Activated CD4-positive, alpha-beta T cell treated with anti-CD3 and anti-CD28 coated beads, Interleukin-2, amount 50 U/mL, for 4 hours (primary cell): ENCODE results near the gene TMTC1.

ENCODE experiments used
- DNase-seq, 2 experiments: peaks; one replicate each; pipeline ENCODE4 v3.0.0-alpha.2; 2020

The TMTC1 gene

DNA sequence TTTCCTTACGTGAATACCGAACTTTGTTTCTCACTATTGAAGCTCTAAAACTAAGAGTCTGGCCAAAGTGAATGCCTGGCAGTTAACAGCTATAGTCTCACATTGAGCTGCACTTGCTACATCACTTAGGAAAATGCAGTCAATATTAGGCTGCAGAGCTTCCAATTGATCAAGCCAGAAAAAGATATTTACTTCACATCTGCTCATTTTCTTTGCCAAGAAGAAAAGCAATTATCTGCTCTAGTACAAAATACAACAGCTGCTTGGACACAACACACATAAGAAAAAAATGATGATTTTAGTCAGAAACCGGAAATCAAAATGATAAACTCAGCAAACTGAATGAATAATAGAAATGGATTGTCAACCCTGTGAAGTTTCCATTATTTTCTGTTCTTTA is 45.4 kb downstream of the TMTC1 start:
- no peak for DNase-seq

DNA sequence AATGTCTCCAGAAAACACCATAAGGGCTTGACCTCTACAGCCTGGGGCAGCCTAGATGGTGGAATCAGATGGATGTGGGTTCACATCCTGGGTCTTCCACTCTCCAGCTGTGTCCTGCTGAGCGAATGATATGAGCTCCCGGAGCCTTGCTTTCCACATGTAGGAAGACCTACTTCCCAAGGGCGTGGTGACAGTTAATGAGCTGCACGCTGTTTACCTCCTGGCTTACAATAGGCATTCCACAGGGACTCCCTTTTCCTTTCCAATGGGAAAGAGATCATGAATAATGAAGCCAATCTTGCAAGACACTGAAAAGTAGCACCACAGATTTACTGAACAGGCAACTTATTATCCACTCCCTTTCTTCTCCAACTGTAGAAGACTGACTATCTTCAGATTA is 46.1 kb downstream of the TMTC1 start:
- DNase-seq: no peak

DNA sequence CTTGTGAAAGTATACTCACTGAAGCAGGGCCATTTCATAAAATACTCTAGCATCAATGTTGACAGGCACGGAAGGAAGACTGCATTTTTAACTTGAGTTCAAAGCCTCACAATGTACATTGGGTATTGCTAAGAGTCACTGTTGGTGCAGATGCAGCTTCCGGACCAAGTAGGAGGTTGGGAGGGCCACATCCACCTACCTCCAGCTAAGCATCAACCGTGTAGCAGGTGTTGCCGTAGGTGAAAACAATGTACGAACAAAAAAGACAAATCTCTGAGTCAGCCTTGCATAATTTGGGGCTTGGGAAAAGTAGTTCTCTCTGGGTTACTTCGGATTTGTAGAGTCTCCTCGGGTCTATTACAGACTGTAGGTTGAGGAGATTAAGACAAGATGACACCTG is 48.1 kb downstream of the TMTC1 start:
- no peak for DNase-seq

DNA sequence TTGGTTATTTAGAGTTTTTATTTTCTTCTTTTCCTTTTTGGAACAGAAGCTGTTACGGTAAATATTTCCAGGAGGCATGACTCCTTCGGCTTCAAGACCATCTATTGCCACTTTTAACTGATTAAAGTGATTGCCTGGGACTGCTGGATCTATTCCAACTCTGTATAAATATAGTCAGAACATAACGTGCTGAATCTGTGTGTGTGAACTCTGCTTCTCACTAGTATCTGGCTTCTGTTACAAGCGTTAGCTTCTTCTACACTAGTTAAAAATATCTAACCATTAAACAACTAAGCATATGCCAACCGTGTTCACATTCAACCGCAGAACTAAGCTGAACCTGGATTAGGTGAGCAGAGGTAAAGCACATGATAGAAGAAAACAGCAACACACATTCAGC is 49.0 kb downstream of the TMTC1 start:
- no peak for DNase-seq

DNA sequence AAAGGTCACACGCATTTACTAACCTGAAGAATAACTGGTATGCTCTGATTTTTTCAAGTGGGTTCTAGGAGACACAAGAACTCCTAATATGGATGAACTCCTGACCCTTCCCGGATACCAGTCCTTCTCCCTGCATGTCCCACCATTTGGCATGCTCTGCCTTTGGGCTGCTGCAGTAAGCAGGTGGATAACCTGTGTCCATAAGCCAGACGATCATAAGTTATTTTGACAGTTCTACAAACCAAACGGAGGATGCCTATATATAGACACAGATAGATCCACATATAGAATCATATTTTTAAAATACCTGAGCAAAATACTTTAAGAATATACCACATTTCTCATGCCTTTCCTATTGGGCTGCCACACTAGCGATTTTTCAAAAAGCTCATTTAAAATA is 49.4 kb downstream of the TMTC1 start:
- no peak for DNase-seq

DNA sequence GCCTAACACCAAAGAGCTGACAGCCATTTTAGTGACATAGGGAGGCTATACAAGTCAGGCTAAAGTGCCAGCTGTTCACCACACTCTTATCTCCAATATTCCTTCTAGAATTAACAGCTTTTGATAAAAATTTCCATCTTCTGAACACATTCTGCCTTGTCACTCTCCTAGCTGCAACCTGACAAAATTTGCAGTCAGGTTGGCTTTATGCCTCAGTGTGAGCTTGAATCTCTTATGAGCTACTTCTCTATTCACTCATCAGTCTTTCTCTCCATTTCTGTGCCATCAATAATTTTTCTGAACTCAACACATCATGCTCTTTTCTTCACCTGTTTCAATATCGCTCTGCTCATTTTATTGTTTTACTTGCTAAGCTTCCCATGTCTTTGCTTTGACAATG is 50.2 kb downstream of the TMTC1 start:
- no peak for DNase-seq

DNA sequence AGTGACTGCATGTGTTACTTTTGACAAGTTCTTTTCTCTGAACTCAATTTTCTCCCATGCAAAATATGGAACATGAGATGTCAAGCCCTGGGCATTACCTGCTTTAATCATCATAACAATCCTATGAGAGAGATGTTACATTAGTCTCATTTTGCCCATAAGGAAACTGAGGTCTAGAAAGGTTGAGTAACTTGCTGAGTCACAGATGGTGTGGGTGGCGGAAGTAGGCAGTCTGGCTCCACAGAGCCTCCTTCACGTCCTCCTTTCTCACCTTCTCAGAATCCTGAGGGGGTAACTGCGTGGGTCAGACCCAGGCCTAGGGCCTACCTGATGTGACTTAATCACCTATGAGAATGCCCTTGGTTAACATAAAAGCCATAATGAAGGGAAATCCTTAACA is 50.7 kb downstream of the TMTC1 start:
- DNase-seq: no peak

DNA sequence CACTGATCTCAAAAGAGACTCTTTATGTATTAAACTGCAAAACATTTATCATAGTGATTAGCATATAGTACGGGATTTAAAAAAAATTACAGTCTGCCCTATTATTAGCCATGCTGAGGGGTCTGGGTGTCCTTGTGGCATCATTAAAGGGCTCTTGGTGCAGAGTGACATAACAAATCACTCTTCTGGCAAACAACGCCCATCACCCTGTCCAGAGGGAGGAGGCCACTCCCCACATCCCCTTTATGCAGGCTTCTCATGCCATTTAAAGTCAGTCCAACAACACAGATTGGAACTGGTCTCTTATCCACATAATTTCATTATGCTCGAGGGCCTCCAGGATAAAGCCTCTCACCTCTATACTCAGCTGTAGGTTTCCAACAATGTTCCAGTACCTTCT is 51.1 kb downstream of the TMTC1 start:
- no peak for DNase-seq

DNA sequence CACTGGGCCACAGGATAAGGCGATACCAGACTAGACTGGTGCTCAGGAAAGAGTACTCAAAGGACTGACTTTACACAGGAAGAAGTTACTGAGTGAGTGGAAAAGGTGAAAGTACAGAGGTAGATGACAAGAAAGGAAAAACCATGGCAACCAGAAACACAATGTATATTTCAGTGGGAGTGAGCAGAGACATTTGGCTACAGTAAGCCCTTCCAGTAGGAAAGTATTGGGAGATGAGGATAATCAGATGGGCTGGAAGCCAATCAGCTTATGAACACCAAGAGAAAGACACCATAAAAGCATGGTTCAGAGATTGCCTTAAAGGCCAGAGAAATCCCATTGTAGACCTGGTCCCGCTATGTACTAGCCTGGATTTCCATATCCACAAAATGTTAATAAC is 51.6 kb downstream of the TMTC1 start:
- no peak for DNase-seq

DNA sequence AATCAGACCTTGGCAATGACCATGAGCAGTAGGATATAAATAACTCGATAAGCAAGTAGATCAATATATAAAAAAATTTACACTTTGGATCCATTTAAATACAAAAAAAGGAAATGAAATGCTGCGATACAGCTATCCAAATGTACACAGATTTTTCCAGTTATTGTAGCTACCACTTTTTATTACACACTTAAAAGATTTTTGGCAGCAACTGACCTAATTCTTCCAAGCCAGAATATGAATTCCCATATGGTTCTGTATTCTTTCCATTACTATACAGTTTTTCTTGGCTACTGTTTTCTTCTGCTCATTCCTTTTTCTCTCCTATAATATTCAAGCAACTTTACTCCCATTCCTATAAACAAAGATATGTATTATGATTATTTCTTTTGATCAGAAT is 52.2 kb downstream of the TMTC1 start:
- DNase-seq: no peak

DNA sequence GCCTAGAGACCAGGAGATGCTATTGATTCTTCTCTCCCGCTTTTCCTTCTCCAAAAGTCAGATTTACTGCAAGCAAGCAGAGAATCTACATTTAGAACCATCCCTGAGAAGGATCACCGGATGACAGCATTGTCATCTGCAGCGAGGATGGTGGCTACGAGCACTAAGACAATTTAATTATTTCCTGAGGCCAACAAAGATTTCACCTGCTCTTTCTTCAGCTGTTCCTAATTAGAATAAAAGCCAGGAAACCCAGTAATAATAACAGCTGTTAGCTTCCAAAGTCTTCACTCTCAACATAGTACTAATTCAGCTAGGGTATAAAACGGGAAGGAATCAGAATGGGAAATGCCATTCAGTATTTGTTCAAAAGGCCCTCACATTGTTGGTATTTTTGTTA is 53.3 kb downstream of the TMTC1 start:
- DNase-seq: no peak

DNA sequence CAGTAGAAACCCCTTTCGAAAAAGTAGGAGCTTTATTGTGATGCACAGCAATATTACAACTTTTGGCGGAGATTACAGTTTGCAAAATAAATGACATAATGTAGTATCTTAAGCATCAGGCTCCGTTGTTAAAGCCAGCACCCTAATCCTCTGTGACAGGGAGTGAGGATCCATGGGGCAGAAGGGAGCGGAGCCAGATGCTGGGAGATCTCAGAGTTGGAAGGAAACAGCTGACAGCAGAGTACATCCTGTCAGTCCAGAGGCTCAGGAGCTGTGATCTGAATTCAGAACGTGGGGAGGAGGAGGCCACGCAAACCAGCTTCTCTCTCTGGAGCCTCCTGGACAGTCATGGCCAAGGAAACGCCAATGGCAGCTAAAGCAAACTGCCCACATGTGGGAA is 55.7 kb downstream of the TMTC1 start:
- DNase-seq: no peak

DNA sequence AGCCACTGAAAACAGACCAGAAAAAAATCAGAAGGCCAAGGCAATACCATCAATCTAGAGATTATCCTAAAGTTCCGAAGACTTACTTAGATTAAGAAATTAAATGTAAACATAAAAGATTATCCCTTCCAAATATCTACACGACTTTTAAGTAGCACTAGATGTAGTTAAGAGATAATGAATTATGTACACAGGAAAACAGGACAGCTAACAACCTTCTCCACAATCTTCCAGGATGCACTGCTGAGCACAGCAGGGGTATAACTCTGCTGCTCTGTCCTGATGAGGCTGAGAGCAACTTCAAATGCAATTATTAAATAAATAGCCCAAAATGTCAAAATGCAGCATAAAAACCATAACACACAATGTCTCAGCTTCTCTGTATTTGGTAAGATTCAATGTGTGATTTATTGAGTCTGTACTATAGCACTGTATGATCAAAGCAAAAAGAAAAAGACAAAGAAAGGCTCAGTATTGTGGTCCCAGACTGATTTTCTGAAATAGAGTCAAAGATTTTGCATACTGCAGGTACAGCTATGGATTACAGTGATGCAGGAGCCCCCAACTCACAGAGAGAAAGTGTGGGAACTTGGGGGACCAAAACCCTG is 56.9 kb downstream of the TMTC1 start:
- DNase-seq: no peak

DNA sequence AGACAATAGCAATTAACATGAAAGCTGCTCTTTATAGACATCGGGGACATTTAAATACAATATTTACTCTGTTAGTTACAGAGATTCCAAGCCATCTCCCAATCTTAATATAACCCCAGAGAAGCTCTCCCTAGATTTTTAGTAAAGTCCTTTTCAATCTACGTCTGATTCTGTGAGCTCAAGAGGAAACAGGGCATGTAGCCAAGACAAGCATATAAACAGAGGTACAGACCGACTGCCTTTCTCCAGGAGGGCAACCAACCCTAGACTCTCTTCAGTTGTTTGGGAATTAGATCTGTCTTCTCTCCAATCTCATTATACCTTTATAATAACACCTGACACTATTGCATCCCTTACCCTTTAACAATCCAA is 57.4 kb downstream of the TMTC1 start:
- no peak for DNase-seq

DNA sequence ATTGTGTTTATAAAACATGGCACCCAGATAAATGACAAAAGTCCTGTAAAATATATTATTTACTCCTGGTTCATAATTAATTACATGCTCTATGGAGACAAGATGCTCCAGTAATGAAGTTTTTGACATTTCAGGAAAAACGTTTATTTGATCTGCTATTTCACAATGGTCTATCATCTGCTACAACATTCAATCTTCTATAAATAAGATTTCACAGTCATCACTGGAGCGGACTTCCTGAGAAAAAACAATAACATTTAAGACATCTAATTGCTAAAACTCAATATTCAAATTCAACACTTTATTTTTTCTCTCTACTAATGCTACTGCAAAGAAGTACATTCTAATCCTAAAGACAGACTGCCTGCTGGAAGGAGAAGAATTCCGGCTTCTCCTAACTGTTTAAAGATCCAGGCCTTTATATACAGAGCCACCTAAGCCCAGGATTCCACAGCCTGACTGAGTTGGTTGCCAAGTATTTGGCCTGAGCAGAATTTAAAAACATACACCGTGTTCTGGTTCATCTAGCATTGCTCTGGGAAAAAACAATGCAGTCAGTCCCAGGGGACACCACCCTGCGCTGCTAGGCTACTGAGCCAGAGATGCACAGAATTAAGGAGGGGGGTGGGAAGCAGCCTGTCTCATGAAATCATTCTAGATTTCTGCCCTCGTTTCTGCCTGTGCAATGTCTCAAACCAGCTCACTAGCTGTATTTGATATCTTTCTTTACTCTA is 58.0 kb downstream of the TMTC1 start:
- no peak for DNase-seq

DNA sequence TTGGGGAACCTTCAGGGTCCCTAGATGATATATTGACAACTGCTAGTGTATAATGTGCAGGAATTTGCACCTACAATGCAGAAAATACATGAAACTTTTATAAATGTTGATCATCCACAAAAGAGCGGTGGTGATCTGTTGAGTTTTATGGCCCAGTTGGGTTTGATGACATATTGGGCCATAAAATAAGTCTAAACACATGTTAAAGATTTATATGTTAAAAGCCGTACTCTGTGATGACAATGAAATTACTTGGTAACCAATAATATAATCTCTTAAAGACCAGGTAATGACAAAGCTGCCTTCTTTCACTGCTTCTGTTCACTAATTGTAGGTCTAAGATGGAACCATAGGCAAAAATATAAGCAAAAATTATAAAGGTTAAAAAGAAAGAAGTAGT is 61.6 kb downstream of the TMTC1 start:
- DNase-seq: no peak

DNA sequence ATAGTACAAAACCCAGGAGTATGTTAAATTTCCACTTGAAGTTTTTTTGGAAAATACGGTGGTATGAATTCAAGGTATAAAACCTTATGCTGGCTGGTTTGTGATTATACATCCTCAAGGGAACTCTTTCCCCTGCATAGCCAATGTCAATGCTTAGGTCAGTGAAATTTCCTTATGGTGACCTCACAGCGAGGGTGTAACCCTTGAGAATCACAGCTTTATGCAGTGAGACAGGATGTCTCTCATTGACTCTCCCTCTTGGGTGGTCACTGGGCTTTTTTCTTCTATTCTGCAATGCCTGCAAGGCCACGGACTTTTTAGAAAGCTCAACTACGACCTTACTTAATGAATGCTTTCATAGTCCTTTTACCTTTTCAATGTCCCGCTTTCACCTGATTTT is 64.4 kb downstream of the TMTC1 start:
- DNase-seq: no peak

DNA sequence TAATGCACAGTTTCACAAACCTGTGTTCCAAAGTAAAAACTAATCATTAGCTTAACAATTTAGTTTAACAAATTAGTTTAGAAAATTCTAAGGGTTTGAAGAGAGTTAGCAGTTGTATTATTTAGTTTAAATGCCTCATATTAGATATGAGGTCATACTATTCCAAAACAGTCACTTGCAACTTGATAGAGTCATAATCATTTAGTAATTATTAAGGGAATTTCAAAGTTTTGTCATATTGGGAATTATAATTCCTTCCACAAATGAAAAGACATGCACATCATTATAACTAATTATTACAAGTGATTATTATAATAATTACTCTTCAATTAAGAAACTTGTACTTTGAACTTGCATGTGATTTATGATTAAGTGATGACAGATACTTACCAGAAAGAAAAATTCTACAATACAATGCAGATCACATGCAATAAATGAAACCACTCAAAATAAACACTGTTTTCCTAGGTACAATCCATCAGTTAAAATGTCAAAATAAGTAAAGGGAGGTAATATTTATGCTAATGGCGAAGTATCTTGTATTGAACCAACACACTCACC is 66.1 kb downstream of the TMTC1 start:
- no peak for DNase-seq

DNA sequence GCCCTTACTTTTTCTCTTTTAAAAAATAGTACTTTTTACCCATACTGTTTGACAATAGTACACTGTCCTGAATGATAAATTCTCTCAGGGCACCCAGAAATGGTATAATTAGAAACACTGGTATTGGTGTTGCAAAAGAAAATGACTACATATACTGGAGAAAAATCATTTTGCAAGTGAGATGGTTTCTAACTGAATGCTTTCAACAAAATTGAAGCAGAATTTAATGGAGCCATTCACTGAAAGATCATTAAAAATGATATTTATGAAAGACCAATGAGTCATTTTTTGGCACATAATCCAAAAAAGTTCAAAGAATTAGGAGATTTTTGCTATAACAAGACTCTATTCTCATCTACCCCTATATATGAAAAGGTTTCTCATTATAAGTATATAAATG is 68.8 kb downstream of the TMTC1 start:
- DNase-seq: no peak

DNA sequence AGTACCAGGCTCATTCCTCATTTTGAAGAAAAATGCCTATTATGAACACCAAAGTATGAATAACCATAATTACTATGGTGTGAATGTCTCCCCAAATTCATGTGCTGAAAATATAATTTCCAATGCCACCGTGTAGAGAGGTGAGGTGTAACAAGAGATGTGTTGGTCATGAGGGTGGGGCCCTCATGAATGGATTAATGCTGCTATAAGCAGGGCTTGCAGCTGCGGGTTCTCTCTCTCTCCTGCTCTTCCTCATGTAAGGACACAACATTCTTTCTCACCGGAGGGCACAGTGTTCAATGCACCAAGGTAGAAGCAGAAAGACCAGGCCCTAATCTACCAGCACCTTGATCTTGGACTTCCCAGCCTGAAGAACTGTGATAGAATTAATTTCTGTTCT is 70.0 kb downstream of the TMTC1 start:
- DNase-seq: no peak

DNA sequence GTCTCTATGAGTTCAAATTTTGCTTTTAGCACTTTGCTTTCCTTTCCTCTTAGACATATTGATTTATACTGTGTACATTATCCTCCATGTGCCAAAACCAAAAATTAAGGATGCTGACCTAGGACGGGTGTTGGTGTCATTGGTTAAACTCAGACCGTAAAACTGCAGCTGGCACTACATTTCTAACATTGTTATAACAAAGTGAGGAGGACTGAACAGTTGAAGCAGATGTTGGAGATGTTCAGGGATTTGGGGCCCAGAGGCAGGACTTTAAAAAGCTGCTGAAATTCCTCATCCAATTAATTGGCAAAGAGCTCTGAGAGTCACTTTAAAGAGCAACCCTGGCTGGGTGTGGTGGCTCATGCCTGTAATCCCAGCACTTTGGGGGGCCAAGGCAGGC is 72.4 kb downstream of the TMTC1 start:
- no peak for DNase-seq

DNA sequence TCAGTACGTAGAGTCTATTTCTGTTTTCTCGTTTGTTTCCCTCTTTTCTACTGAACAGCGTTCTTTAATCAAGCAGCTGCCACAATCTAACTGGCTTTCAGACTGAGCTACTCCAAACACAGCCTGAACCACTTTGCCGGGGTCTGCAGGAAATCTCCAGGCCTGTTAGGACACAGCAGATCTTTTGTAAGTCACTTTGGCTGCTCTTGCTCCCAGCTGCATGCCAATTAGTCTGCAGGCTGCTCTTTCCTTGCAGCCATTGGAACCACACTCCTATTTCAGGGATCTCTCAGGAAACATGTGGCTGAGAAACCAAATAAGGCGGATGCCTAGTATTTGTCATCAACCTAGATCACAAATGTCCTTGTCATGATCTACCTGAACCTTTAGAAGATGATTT is 73.6 kb downstream of the TMTC1 start:
- no peak for DNase-seq

DNA sequence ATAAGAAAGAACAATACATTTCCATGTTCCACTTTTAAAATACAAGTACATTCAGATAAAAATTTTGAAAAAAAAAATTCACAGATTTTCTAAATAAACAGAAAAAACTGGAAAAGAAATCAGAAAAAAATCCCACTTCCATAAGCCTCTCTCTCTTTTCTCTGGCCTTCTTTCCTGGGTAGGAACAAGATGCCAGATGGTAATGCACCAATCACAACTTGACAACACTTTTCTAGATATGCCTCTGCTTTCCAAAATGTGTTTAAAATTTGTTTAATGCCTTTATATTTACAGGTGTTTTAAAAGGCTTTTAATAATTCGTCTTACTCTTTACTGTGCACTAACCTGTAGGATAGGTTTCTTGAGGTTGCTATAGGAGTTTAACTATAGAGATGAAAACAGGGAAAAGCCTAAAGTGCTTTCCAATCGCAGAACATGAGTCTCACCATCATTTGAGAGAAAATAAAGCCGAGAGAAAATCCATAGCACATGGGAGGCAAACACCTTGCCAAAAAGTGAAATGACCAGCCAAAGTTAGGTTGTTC is 74.2 kb downstream of the TMTC1 start:
- no peak for DNase-seq

DNA sequence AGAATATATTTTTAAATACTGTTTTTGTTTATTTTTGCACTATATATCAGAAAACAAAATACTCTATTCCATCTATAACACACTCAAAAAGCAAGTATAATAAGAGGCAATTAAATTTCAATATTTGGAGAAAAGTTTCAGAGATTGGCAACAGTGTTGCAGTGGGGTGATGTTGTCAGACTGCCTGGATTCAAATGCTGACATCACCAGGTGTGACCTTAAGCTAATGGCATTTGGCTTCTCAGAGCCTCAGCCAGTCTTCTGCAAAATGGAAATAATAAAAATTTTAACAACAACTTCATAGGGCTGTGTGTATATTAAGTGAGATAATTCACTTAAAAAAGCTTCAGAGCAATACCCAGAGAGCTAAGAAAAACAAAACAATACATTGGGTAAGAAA is 74.7 kb downstream of the TMTC1 start:
- DNase-seq: no peak

DNA sequence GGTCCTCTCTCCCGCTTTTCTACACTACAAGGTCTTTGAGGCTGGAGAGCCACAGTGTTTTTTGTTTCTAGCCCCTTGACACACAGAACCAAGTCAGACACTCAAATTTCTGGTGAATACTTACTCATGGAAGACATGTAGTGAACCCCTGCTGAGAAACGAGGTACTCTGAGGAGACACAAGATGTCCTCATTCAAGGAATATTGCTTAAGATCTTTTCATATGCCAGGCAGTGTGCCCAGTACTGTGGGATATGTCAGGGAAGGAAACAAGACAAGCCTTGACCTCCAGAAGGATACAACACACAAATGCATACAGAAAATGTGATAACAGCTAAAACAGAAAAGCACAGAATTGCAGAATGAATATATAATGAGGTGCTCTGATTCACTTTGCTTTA is 75.9 kb downstream of the TMTC1 start:
- no peak for DNase-seq
